NB4 (cell line): ENCODE data around the gene ZNF512B.

Experiments
- CTCF ChIP-seq: IDR thresholded peaks from one replicate; pipeline ENCODE4 v1.5.1; 2012; ENCODE audit warnings: low read depth, low read length
- POLR2A ChIP-seq: IDR thresholded peaks from 2 replicates; pipeline ENCODE4 v1.6.1; 2011; ENCODE audit warnings: mild to moderate bottlenecking; ENCODE audit not compliant: insufficient read length; ENCODE audit errors: extremely low read depth

- TF ChIP-seq CTCF (no peak), POLR2A (no peak)
These were observed 51.9 kb downstream of the ZNF512B start for GRCh38 chr20:63917811-63918210.
